Hepatocyte (in vitro differentiated cells): Measurements from ENCODE around the gene CCDC73. TPM values are rescaled to one million over a fixed set of nuclear protein-coding genes. Genes with fewer than 3 reads are reported as not detected.

Experiments used
- DNase-seq: peaks from one replicate; pipeline ENCODE4 v3.0.0-alpha.2; 2016; ENCODE audit warnings: low spot score
- H2AFZ ChIP-seq: fragments of 200-600 bp; sonication (generic); 2 replicates; pipeline ENCODE4 v1.6.0; 2016; ENCODE audit warnings: antibody characterized with exemption, mild to moderate bottlenecking
- H3K27ac ChIP-seq: fragments of 200-600 bp; sonication (generic); 2 replicates; pipeline ENCODE4 v1.5.1; 2016; ENCODE audit warnings: mild to moderate bottlenecking
- H3K27me3 ChIP-seq: fragments of 200-600 bp; sonication (generic); 2 replicates; pipeline ENCODE4 v1.6.1; 2016
- H3K36me3 ChIP-seq: fragments of 200-600 bp; sonication (generic); replicated peaks from 2 replicates; pipeline ENCODE4 v1.5.1; 2016; ENCODE audit warnings: low read depth; ENCODE audit not compliant: insufficient read depth
- H3K4me1 ChIP-seq: fragments of 200-600 bp; sonication (generic); 2 replicates; pipeline ENCODE4 v1.5.1; 2016; ENCODE audit warnings: mild to moderate bottlenecking, moderate library complexity; ENCODE audit not compliant: insufficient read depth
- H3K4me2 ChIP-seq: fragments of 200-600 bp; sonication (generic); 2 replicates; pipeline ENCODE4 v1.6.0; 2016
- H3K4me3 ChIP-seq: fragments of 200-600 bp; sonication (generic); 2 replicates; pipeline ENCODE4 v1.5.1; 2016; ENCODE audit warnings: mild to moderate bottlenecking
- H3K79me2 ChIP-seq: fragments of 200-600 bp; sonication (generic); 2 replicates; pipeline ENCODE4 v1.6.0; 2017; ENCODE audit warnings: mild to moderate bottlenecking
- H3K9me2 ChIP-seq: fragments of 200-600 bp; sonication (generic); replicated peaks from 2 replicates; pipeline ENCODE4 v1.6.0; 2017; ENCODE audit warnings: mild to moderate bottlenecking; ENCODE audit not compliant: insufficient read depth
- H3K9me3 ChIP-seq: fragments of 200-600 bp; sonication (generic); 2 replicates; pipeline ENCODE4 v1.5.1; 2016; ENCODE audit warnings: low read depth, mild to moderate bottlenecking
- H4K20me1 ChIP-seq: fragments of 200-600 bp; sonication (generic); 2 replicates; pipeline ENCODE4 v1.6.0; 2016; ENCODE audit warnings: mild to moderate bottlenecking; ENCODE audit not compliant: insufficient read depth, poor library complexity, severe bottlenecking
- CTCF ChIP-seq: fragments of 200-600 bp; sonication (generic); IDR thresholded peaks from 2 replicates; pipeline ENCODE4 v1.5.1; 2016; ENCODE audit warnings: antibody characterized with exemption, mild to moderate bottlenecking; ENCODE audit not compliant: poor library complexity
- EZH2 ChIP-seq: fragments of 200-600 bp; sonication (generic); IDR thresholded peaks from 2 replicates; pipeline ENCODE4 v1.6.1; 2016; ENCODE audit warnings: antibody characterized with exemption, mild to moderate bottlenecking, borderline replicate concordance
- EZH2phosphoT487 ChIP-seq: fragments of 200-600 bp; sonication (generic); IDR thresholded peaks from one replicate; pipeline ENCODE4 v1.6.1; 2018; ENCODE audit warnings: antibody characterized with exemption, mild to moderate bottlenecking, low read depth, moderate library complexity; ENCODE audit not compliant: unreplicated experiment, severe bottlenecking
- WGBS: methylation state at CpG from one replicate; pipeline ENCODE4 v1.1.6; 2016; ENCODE audit warnings: low lambda C conversion rate; ENCODE audit errors: missing lambda C conversion rate; 5-methylcytosine and 5-hydroxymethylcytosine counted together
- polyA plus RNA-seq: library from polyadenylated mRNA; unstranded; fragments of >200 nt; fragmentation: Nextera tagmentation; extraction: Ambion mirVana; gene quantifications from 2 replicates; pipeline ENCODE4 v1.2.1, GENCODE V29; 2016
- total RNA-seq: library from RNA; depleted of rRNA; stranded (reverse); fragments of >200 nt; gene quantifications from 2 replicates; pipeline ENCODE4 v1.2.3, GENCODE V29; 2014

CCDC73 gene
- total RNA-seq: 0.03 and 0.12 TPM in 2 replicates
- polyA plus RNA-seq: 0.06 TPM in 1 of 2 replicates, not detected in the other

- no peaks in the 10 kb centered on the region for H3K79me2 ChIP-seq
- no peaks in the 10 kb centered on the region for H3K36me3 ChIP-seq
- no peak for TF ChIP-seq CTCF
- TF ChIP-seq EZH2phosphoT487: no peak
- TF ChIP-seq EZH2: no peak
- no peak for DNase-seq
- H3K4me1 ChIP-seq: no peaks in the 10 kb centered on the region
- no peaks in the 10 kb centered on the region for H3K9me3 ChIP-seq
- 98% methylated on average over 12 of the region's 12 CpGs for WGBS
- no peaks in the 10 kb centered on the region for H3K27me3 ChIP-seq
- H3K4me2 ChIP-seq: no peak within 1 kb of the TSS
- no peak within 1 kb of the TSS for H3K27ac ChIP-seq
- no peak within 1 kb of the TSS for H2AFZ ChIP-seq
- no peak within 1 kb of the TSS for H3K4me3 ChIP-seq
- H4K20me1 ChIP-seq: no peaks in the 10 kb centered on the region
- no peaks in the 10 kb centered on the region for H3K9me2 ChIP-seq
These were observed at the start of gene CCDC73 for GRCh38 chr11:32794439-32794838. Gene CCDC73, minus strand, starts transcription at chr11:32794662. Its CDS starts 34,419 bp downstream, at chr11:32760243.

GRCh38 chr11:32843544-32843943 is 49.1 kb upstream of the CCDC73 start:
- no peak for DNase-seq
- Histone ChIP-seq H3K79me2 (no peaks in the 10 kb centered on the region), H3K36me3 (no peaks in the 10 kb centered on the region), H3K4me2 (no peak overlapping the region), H4K20me1 (no peaks in the 10 kb centered on the region), H3K9me3 (no peaks in the 10 kb centered on the region), H3K4me3 (no peak overlapping the region), H2AFZ (no peak overlapping the region), H3K4me1 (no peaks in the 10 kb centered on the region), H3K9me2 (no peaks in the 10 kb centered on the region), H3K27me3 (no peaks in the 10 kb centered on the region), H3K27ac (no peak overlapping the region)
- TF ChIP-seq CTCF (no peak), EZH2 (no peak), EZH2phosphoT487 (no peak)
- WGBS: 87% methylated on average over 3 of the region's 3 CpGs

- H2AFZ ChIP-seq: no peak overlapping the region
- H4K20me1 ChIP-seq: no peaks in the 10 kb centered on the region
- H3K27ac ChIP-seq: no peak overlapping the region
- no peak overlapping the region for H3K4me2 ChIP-seq
- no peaks in the 10 kb centered on the region for H3K27me3 ChIP-seq
- H3K9me2 ChIP-seq: no peaks in the 10 kb centered on the region
- H3K9me3 ChIP-seq: no peaks in the 10 kb centered on the region
- no peaks in the 10 kb centered on the region for H3K79me2 ChIP-seq
- 91% methylated on average over 2 of the region's 2 CpGs for WGBS
- no peak for DNase-seq
- H3K4me3 ChIP-seq: no peak overlapping the region
- no peaks in the 10 kb centered on the region for H3K4me1 ChIP-seq
- TF ChIP-seq CTCF: no peak
- TF ChIP-seq EZH2: no peak
- TF ChIP-seq EZH2phosphoT487: no peak
- no peaks in the 10 kb centered on the region for H3K36me3 ChIP-seq
These were observed 46.1 kb upstream of the CCDC73 start for GRCh38 chr11:32840587-32840986.

GRCh38 chr11:32839308-32839707 is 44.8 kb upstream of the CCDC73 start:
- Histone ChIP-seq H3K27ac (no peak overlapping the region), H3K9me2 (no peaks in the 10 kb centered on the region), H3K36me3 (no peaks in the 10 kb centered on the region), H4K20me1 (no peaks in the 10 kb centered on the region), H3K9me3 (no peaks in the 10 kb centered on the region), H3K27me3 (no peaks in the 10 kb centered on the region), H2AFZ (no peak overlapping the region), H3K4me1 (no peaks in the 10 kb centered on the region), H3K79me2 (no peaks in the 10 kb centered on the region), H3K4me3 (no peak overlapping the region), H3K4me2 (no peak overlapping the region)
- DNase-seq: no peak
- WGBS: 87% methylated on average over 2 of the region's 2 CpGs
- no peak for TF ChIP-seq EZH2phosphoT487
- no peak for TF ChIP-seq EZH2
- TF ChIP-seq CTCF: no peak
